ENCODE results near the gene TTC22.

The TTC22 gene

GRCh38 chr1:54844564-54844963, 43.4 kb upstream of the TTC22 start:
- TF ChIP-seq FOXP2 (optimal IDR thresholded peaks at IDR 0.05; ENCODE audit: borderline replicate concordance, extremely low read depth, extremely low read length, insufficient read depth) (no peak), SIN3A (IDR thresholded peaks at IDR 0.05; ENCODE audit: borderline replicate concordance, insufficient read depth, low read length) (no peak), POLR2AphosphoS5 (IDR thresholded peaks at IDR 0.05; ENCODE audit: low read depth, low read length) (no peak), TAF1 (IDR thresholded peaks at IDR 0.05; ENCODE audit: borderline replicate concordance, insufficient read depth, low read length) (no peak)
- TF ChIP-seq, protein P1, sequence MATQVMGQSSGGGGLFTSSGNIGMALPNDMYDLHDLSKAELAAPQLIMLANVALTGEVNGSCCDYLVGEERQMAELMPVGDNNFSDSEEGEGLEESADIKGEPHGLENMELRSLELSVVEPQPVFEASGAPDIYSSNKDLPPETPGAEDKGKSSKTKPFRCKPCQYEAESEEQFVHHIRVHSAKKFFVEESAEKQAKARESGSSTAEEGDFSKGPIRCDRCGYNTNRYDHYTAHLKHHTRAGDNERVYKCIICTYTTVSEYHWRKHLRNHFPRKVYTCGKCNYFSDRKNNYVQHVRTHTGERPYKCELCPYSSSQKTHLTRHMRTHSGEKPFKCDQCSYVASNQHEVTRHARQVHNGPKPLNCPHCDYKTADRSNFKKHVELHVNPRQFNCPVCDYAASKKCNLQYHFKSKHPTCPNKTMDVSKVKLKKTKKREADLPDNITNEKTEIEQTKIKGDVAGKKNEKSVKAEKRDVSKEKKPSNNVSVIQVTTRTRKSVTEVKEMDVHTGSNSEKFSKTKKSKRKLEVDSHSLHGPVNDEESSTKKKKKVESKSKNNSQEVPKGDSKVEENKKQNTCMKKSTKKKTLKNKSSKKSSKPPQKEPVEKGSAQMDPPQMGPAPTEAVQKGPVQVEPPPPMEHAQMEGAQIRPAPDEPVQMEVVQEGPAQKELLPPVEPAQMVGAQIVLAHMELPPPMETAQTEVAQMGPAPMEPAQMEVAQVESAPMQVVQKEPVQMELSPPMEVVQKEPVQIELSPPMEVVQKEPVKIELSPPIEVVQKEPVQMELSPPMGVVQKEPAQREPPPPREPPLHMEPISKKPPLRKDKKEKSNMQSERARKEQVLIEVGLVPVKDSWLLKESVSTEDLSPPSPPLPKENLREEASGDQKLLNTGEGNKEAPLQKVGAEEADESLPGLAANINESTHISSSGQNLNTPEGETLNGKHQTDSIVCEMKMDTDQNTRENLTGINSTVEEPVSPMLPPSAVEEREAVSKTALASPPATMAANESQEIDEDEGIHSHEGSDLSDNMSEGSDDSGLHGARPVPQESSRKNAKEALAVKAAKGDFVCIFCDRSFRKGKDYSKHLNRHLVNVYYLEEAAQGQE (IDR thresholded peaks at IDR 0.05; ENCODE audit: insufficient read depth in 1 of 2, low read depth in 2 of 2, low read length in 2 of 2), result no peak

- no peak for TF ChIP-seq TAF1 (IDR thresholded peaks at IDR 0.05; ENCODE audit: borderline replicate concordance, insufficient read depth, low read length)
- TF ChIP-seq, protein P1 (IDR thresholded peaks at IDR 0.05; ENCODE audit: insufficient read depth in 1 of 2, low read depth in 2 of 2, low read length in 2 of 2), result no peak
- no peak for TF ChIP-seq FOXP2 (optimal IDR thresholded peaks at IDR 0.05; ENCODE audit: borderline replicate concordance, extremely low read depth, extremely low read length, insufficient read depth)
- no peak for TF ChIP-seq SIN3A (IDR thresholded peaks at IDR 0.05; ENCODE audit: borderline replicate concordance, insufficient read depth, low read length)
- no peak for TF ChIP-seq POLR2AphosphoS5 (IDR thresholded peaks at IDR 0.05; ENCODE audit: low read depth, low read length)
Measured at GRCh38 chr1:54843449-54843848, 42.3 kb upstream of the TTC22 start.

- TF ChIP-seq, protein P1 (IDR thresholded peaks at IDR 0.05; ENCODE audit: insufficient read depth in 1 of 2, low read depth in 2 of 2, low read length in 2 of 2), result no peak
- no peak for TF ChIP-seq FOXP2 (optimal IDR thresholded peaks at IDR 0.05; ENCODE audit: borderline replicate concordance, extremely low read depth, extremely low read length, insufficient read depth)
- TF ChIP-seq TAF1 (IDR thresholded peaks at IDR 0.05; ENCODE audit: borderline replicate concordance, insufficient read depth, low read length), result no peak
- no peak for TF ChIP-seq POLR2AphosphoS5 (IDR thresholded peaks at IDR 0.05; ENCODE audit: low read depth, low read length)
- no peak for TF ChIP-seq SIN3A (IDR thresholded peaks at IDR 0.05; ENCODE audit: borderline replicate concordance, insufficient read depth, low read length)
Measured at GRCh38 chr1:54842963-54843362, 41.8 kb upstream of the TTC22 start.

- no peak for TF ChIP-seq POLR2AphosphoS5 (IDR thresholded peaks at IDR 0.05; ENCODE audit: low read depth, low read length)
- TF ChIP-seq FOXP2 (optimal IDR thresholded peaks at IDR 0.05; ENCODE audit: borderline replicate concordance, extremely low read depth, extremely low read length, insufficient read depth), result no peak
- TF ChIP-seq TAF1 (IDR thresholded peaks at IDR 0.05; ENCODE audit: borderline replicate concordance, insufficient read depth, low read length), result no peak
- no peak for TF ChIP-seq SIN3A (IDR thresholded peaks at IDR 0.05; ENCODE audit: borderline replicate concordance, insufficient read depth, low read length)
- TF ChIP-seq, protein P1 (IDR thresholded peaks at IDR 0.05; ENCODE audit: insufficient read depth in 1 of 2, low read depth in 2 of 2, low read length in 2 of 2), result no peak
Measured at GRCh38 chr1:54842206-54842915, 41.2 kb upstream of the TTC22 start.
